ENCODE results near the gene TTC39A. TPM values are rescaled to one million over a fixed set of nuclear protein-coding genes. Genes with fewer than 3 reads are reported as not detected.

Gene TTC39A
- total RNA-seq, 4 donors from 2014 or later: 0.40 to 9.6 (median 0.70) TPM

DNA sequence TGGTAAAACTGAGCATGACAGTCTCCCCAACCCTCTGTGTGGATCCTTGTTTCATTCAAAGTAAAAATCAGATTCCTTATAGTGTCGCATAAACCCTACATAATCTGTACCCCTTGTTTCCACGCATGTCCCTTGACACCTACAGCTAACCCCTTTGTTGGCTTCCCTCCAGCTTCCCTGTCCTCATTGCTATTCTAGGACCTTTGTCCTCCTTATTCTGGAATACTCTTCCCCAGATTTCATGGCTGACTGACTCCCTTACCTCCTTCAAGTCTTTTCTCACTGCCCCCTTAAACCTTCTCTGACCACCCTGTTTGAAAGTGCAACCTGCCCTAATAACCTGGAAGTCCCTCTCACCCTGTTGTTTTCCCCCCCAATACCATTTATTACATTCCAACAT, 90.3 kb downstream of the TTC39A start:
- H3K4me1 ChIP-seq: peaks cover 2 to 73% (median 10%) of the 10 kb centered on the region in 3 donors
- no peaks in the 10 kb centered on the region for H3K9me3 ChIP-seq
- 77 to 83% methylated on average over 2 of the region's 2 CpGs for WGBS, 2 donors (ENCODE audit: low coverage in 1 of 2)
- H3K27ac ChIP-seq: no peak overlapping the region
- no peak overlapping the region for H3K4me3 ChIP-seq
- no peaks in the 10 kb centered on the region for H3K36me3 ChIP-seq
- TF ChIP-seq CTCF (IDR thresholded peaks at IDR 0.05): no peak
- TF ChIP-seq EP300 (IDR thresholded peaks at IDR 0.05): no peak
- no peak for TF ChIP-seq POLR2A (IDR thresholded peaks at IDR 0.05)
- no peak for TF ChIP-seq POLR2AphosphoS5 (IDR thresholded peaks at IDR 0.05)
- no peak for ATAC-seq
- no peaks in the 10 kb centered on the region for H3K27me3 ChIP-seq

DNA sequence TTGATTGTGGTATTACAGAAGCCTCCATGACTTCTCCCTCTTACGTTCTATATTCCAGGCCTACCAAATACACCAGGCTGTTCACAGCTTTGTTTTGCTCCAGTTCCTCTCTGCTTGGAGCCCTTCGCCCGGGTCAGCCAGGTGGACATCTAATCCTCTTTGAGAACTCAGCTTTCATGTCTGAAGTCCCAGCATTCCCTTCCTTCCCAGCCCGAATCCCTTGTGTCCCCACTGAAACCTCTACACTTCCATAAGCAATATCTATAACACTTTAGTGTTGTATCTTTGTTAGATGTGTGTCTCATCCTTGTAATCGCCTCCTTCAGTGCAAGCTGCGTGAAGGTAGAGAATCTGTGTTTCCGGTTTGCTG, 92.3 kb downstream of the TTC39A start:
- Histone ChIP-seq H3K27me3 (no peaks in the 10 kb centered on the region), H3K36me3 (no peaks in the 10 kb centered on the region), H3K27ac (peak overlapping the region in 3 of 4 donors; percentile 56 to 95 (median 94)), H3K4me1 (peaks cover 2 to 69% (median 14%) of the 10 kb centered on the region in 3 donors), H3K9me3 (no peaks in the 10 kb centered on the region), H3K4me3 (peak overlapping the region; percentile 96)
- ATAC-seq: no peak
- WGBS, 2 donors (ENCODE audit: low coverage in 1 of 2): 8 to 12% methylated on average over 7 of the region's 7 CpGs
- no peak for TF ChIP-seq POLR2A (IDR thresholded peaks at IDR 0.05)
- TF ChIP-seq CTCF (IDR thresholded peaks at IDR 0.05): no peak
- TF ChIP-seq EP300 (IDR thresholded peaks at IDR 0.05): no peak
- TF ChIP-seq POLR2AphosphoS5 (IDR thresholded peaks at IDR 0.05): no peak

GRCh38 chr1:51237351-51238033, 92.9 kb downstream of the TTC39A start:
- 1 to 3% methylated on average over 9 of the region's 9 CpGs for WGBS, 2 donors (ENCODE audit: low coverage in 1 of 2)
- Histone ChIP-seq H3K36me3 (no peaks in the 10 kb centered on the region), H3K27me3 (no peaks in the 10 kb centered on the region), H3K4me1 (peaks cover 2 to 65% (median 14%) of the 10 kb centered on the region in 3 donors), H3K27ac (peak overlapping the region; percentile 80 to 97 (median 94)), H3K4me3 (peak overlapping the region; percentile 96), H3K9me3 (no peaks in the 10 kb centered on the region)
- ATAC-seq: no peak
- TF ChIP-seq POLR2A (IDR thresholded peaks at IDR 0.05) (no peak), POLR2AphosphoS5 (IDR thresholded peaks at IDR 0.05) (no peak), CTCF (IDR thresholded peaks at IDR 0.05) (no peak), EP300 (IDR thresholded peaks at IDR 0.05) (no peak)

Other genes with a start within 250 kb of the TTC39A start
- not detected for gene C1orf185, start 228.3 kb downstream of the TTC39A start, total RNA-seq
- 100 to 1,000 TPM in 3 of 4 donors, 10 to 100 TPM in 1; 96.7 to 156 (median 118) TPM for gene RNF11, start 94.3 kb downstream of the TTC39A start, total RNA-seq
- gene EPS15, start 188.7 kb upstream of the TTC39A start, total RNA-seq: 100 to 1,000 TPM in 1 of 4 donors, 10 to 100 TPM in 3; 53.5 to 106 (median 74.2) TPM

Measured in gastroesophageal sphincter (tissue), 4 donors.